ENCODE measurements around the gene NOX5. TPM values are rescaled to one million over a fixed set of nuclear protein-coding genes. Genes with fewer than 3 reads are reported as not detected.

The NOX5 gene
- total RNA-seq, 1 donor from 2014 or later = 0.20 TPM

DNA sequence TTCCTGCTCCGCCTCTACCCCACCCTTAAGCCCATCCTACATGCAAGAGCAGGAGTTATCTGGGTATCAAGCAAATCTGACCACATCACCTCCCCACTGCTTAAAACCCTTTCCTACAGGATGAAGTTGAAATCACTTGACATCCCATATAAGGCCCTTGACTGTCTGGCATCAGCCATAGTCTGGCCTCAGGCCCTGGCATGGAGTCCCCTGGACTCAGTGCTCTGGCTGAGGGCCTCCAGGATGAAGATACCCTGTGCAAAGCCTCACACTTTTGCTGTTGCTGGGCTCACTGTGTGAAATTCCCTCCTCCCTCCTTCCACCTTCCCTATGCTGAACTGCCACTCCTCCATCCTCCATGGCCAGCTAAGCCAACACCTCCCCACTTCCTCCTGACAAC is 80.8 kb downstream of the NOX5 start:
- no peaks in the 10 kb centered on the region for H3K36me3 Mint-ChIP-seq
- no peak overlapping the region for H3K4me3 Mint-ChIP-seq
- TF ChIP-seq, protein P1, sequence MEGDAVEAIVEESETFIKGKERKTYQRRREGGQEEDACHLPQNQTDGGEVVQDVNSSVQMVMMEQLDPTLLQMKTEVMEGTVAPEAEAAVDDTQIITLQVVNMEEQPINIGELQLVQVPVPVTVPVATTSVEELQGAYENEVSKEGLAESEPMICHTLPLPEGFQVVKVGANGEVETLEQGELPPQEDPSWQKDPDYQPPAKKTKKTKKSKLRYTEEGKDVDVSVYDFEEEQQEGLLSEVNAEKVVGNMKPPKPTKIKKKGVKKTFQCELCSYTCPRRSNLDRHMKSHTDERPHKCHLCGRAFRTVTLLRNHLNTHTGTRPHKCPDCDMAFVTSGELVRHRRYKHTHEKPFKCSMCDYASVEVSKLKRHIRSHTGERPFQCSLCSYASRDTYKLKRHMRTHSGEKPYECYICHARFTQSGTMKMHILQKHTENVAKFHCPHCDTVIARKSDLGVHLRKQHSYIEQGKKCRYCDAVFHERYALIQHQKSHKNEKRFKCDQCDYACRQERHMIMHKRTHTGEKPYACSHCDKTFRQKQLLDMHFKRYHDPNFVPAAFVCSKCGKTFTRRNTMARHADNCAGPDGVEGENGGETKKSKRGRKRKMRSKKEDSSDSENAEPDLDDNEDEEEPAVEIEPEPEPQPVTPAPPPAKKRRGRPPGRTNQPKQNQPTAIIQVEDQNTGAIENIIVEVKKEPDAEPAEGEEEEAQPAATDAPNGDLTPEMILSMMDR (IDR thresholded peaks at IDR 0.05; ENCODE audit: unreplicated experiment) = no peak
- no peak for DNase-seq (ENCODE audit: low spot score in 2 of 2, unreplicated experiment in 2 of 2)
- H3K27me3 Mint-ChIP-seq (ENCODE audit: low read depth) = no peaks in the 10 kb centered on the region
- peaks cover 4% of the 10 kb centered on the region for H3K9me3 Mint-ChIP-seq
- H3K27ac Mint-ChIP-seq = no peak overlapping the region
- H3K4me1 Mint-ChIP-seq = peaks cover 18% of the 10 kb centered on the region

DNA sequence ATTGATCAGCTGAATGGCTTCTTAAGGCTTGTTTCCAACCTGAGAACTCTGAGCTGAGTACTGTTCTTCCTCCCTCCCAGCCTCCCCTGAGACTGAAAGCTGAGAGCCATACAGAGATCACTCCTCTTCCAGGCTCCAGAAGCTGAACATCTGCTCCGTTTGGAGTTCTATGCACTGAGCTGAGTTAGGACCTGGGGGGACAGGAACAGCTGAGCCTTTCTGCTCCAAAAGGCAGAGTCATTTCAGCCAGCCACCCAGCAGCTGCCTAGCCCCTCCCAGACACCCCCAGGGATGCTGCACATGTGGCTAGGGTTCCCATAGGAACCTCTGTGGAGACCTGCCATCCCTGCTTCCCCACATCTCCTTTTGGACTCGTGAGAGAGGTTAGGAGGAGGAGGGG is 81.7 kb downstream of the NOX5 start:
- DNase-seq (ENCODE audit: low spot score in 2 of 2, unreplicated experiment in 2 of 2) = no peak
- Mint-ChIP-seq H3K9me3 (peaks cover 4% of the 10 kb centered on the region), H3K4me3 (no peak overlapping the region), H3K27me3 (ENCODE audit: low read depth) (no peaks in the 10 kb centered on the region), H3K36me3 (no peaks in the 10 kb centered on the region), H3K4me1 (peaks cover 18% of the 10 kb centered on the region), H3K27ac (no peak overlapping the region)
- TF ChIP-seq, protein P1 (IDR thresholded peaks at IDR 0.05; ENCODE audit: unreplicated experiment) = no peak

DNA sequence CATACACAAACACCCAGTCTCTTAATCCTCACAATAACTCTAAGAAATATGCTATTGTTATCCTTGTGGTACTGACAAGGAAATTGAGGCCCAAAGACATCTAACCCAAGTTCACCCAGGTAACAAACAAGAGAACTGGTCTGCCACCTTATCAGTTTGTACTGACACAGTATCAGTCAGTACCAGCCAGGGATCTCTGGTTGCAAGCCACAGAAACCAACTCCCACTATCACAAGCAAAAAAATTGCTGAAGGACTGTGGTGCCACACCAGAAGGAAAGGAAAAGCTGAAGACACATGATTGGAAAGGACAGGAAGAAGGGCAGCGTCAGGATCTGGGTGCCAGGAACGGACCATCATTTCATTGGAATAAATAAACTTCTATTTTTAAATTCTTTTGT is 82.1 kb downstream of the NOX5 start:
- DNase-seq (ENCODE audit: low spot score in 2 of 2, unreplicated experiment in 2 of 2) = no peak
- H3K27me3 Mint-ChIP-seq (ENCODE audit: low read depth) = no peaks in the 10 kb centered on the region
- peaks cover 4% of the 10 kb centered on the region for H3K9me3 Mint-ChIP-seq
- TF ChIP-seq, protein P1 (IDR thresholded peaks at IDR 0.05; ENCODE audit: unreplicated experiment) = no peak
- no peaks in the 10 kb centered on the region for H3K36me3 Mint-ChIP-seq
- H3K27ac Mint-ChIP-seq = no peak overlapping the region
- H3K4me1 Mint-ChIP-seq = peaks cover 18% of the 10 kb centered on the region
- no peak overlapping the region for H3K4me3 Mint-ChIP-seq

DNA sequence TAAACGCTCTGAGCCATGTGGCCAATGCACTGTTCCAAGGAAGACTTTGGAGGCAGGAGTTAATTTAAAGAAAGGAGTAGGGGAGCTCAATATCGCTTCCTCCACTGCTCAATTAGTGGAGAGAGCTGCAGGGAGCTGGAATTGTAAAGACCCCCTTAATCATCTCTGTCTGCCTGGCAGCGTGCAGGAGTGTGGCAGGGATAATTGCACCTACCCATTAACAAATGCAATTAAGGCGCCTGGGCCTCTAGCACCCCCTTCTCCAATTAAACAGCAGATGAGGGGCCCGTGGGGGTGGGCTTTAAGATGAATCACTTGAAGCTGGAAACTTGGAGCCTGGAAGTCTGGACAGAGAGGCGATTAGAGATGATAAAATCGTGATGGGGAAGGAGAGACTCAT is 84.3 kb downstream of the NOX5 start:
- no peaks in the 10 kb centered on the region for H3K27me3 Mint-ChIP-seq (ENCODE audit: low read depth)

DNA sequence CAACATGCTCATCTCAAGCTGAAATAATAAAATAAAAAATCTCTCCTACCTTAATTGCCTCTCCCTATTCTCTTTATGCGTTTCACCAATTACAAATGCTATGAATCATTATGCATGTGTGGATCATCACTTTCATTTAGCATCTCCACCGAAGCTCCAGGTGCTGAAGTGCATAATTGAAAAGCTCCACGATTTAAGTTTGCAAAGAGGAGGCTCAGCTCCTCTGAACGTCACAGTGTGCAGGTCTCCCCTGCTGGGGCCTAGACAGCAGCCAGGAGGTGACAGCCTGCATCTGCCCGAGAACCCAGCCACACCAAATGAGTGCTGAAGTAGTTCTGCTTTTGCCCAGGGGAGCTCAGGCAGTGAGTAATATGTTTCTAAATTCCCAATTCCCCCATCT is 85.4 kb downstream of the NOX5 start:
- no peaks in the 10 kb centered on the region for H3K27me3 Mint-ChIP-seq (ENCODE audit: low read depth)
- H3K9me3 Mint-ChIP-seq = peaks cover 4% of the 10 kb centered on the region
- peaks cover 9% of the 10 kb centered on the region for H3K4me1 Mint-ChIP-seq
- H3K36me3 Mint-ChIP-seq = no peaks in the 10 kb centered on the region
- no peak overlapping the region for H3K27ac Mint-ChIP-seq
- TF ChIP-seq, protein P1 (IDR thresholded peaks at IDR 0.05; ENCODE audit: unreplicated experiment) = no peak
- no peak overlapping the region for H3K4me3 Mint-ChIP-seq
- DNase-seq (ENCODE audit: low spot score in 2 of 2, unreplicated experiment in 2 of 2) = no peak

More for the DNA sequence above, 84.3 kb downstream of the NOX5 start:
- H3K36me3 Mint-ChIP-seq = no peaks in the 10 kb centered on the region
- H3K9me3 Mint-ChIP-seq = peaks cover 4% of the 10 kb centered on the region
- no peak for DNase-seq (ENCODE audit: low spot score in 2 of 2, unreplicated experiment in 2 of 2)
- H3K4me3 Mint-ChIP-seq = no peak overlapping the region
- TF ChIP-seq, protein P1 (IDR thresholded peaks at IDR 0.05; ENCODE audit: unreplicated experiment) = no peak
- no peak overlapping the region for H3K27ac Mint-ChIP-seq
- H3K4me1 Mint-ChIP-seq = peaks cover 12% of the 10 kb centered on the region

DNA sequence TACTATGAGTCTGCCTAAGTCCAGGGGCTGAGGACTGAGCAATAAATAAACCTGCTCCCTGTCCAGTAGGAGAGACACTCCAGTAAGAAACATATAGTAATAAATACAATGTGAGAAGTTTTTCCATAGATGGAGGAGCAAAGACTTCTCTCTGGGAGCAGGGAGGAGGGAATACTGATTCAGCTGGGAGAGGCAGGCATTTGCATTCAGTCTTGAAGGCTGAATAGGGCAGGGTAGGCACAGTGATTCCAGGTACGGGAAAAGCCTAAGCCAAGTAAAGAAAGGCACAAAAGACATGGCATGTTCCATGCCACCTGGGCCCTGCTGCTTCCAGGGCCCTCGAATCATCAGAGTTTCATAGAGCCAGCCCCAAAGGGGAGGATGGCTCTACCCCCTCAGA is 86.3 kb downstream of the NOX5 start:
- Mint-ChIP-seq H3K36me3 (no peaks in the 10 kb centered on the region), H3K4me3 (no peak overlapping the region), H3K27ac (no peak overlapping the region), H3K9me3 (peaks cover 4% of the 10 kb centered on the region), H3K27me3 (ENCODE audit: low read depth) (no peaks in the 10 kb centered on the region), H3K4me1 (peaks cover 9% of the 10 kb centered on the region)
- DNase-seq (ENCODE audit: low spot score in 2 of 2, unreplicated experiment in 2 of 2) = no peak
- TF ChIP-seq, protein P1 (IDR thresholded peaks at IDR 0.05; ENCODE audit: unreplicated experiment) = no peak

Data from mesothelial cell of epicardium (in vitro differentiated cells).